Measurements from ENCODE around the gene HEPN1. TPM values are rescaled to one million over a fixed set of nuclear protein-coding genes. Genes with fewer than 3 reads are reported as not detected.

HEPN1 gene
- total RNA-seq, 2 experiments from 2014 or later, result not detected

- Mint-ChIP-seq H3K4me3 (no peak within 1 kb of the TSS), H3K27ac (no peak within 1 kb of the TSS), H3K4me1 (peaks cover 2% of the 10 kb centered on the region), H3K36me3 (no peaks in the 10 kb centered on the region), H3K27me3 (peaks cover 45% of the 10 kb centered on the region), H3K9me3 (ENCODE audit: low read depth) (no peaks in the 10 kb centered on the region)
- DNase-seq (no peak), ATAC-seq (no peak)
- CTCF ChIA-PET, result interaction anchor here (0.6 to 0.9 kb wide), 2 partner anchors 151 to 729 kb away, joined by 3 read pairs; no protein-coding TSS in a partner anchor
These were observed 21.3 kb upstream of the HEPN1 start, which contains the start of gene ROBO4 for GRCh38 chr11:124897674-124898262. Gene ROBO4, minus strand, starts transcription at chr11:124897865. Its CDS starts 70 bp downstream, at chr11:124897795.

- H3K27ac Mint-ChIP-seq, result no peak overlapping the region
- H3K36me3 Mint-ChIP-seq, result no peaks in the 10 kb centered on the region
- peaks cover 2% of the 10 kb centered on the region for H3K4me1 Mint-ChIP-seq
- CTCF ChIA-PET, result interaction anchor here (0.9 kb wide), 1 partner anchor 152 kb away, joined by 3 read pairs; no protein-coding TSS in a partner anchor
- H3K9me3 Mint-ChIP-seq (ENCODE audit: low read depth), result no peaks in the 10 kb centered on the region
- DNase-seq (no peak), ATAC-seq (no peak)
- H3K4me3 Mint-ChIP-seq, result no peak overlapping the region
- peaks cover 44% of the 10 kb centered on the region for H3K27me3 Mint-ChIP-seq
These were observed 20.8 kb upstream of the HEPN1 start for GRCh38 chr11:124898263-124898680.

DNA sequence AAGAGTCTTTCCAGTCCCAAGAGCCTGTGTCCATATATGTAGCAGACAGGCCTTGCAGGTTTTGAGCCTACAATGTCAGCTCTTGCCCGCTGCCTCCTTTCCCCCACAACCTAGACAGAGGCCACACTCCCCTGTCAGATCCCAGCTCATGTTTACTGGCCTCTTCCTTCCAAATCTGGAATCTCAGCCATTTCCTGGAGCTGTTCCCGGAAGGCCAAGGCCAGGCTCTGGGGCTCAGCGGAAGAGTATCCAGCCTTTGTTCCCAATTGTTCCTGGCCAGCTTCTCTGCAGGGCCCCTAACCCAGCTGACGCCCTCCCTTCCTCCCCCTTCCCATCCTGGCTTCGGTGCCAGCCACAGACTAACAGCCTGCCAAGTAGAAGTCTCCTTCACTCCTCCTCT is 20.3 kb upstream of the HEPN1 start:
- DNase-seq (no peak), ATAC-seq (no peak)
- H3K36me3 Mint-ChIP-seq, result no peaks in the 10 kb centered on the region
- CTCF ChIA-PET, result interaction anchor here (0.9 kb wide), 1 partner anchor 152 kb away, joined by 3 read pairs; no protein-coding TSS in a partner anchor
- no peaks in the 10 kb centered on the region for H3K9me3 Mint-ChIP-seq (ENCODE audit: low read depth)
- peaks cover 46% of the 10 kb centered on the region for H3K27me3 Mint-ChIP-seq
- H3K4me1 Mint-ChIP-seq, result peaks cover 2% of the 10 kb centered on the region
- H3K27ac Mint-ChIP-seq, result no peak overlapping the region
- no peak overlapping the region for H3K4me3 Mint-ChIP-seq

DNA sequence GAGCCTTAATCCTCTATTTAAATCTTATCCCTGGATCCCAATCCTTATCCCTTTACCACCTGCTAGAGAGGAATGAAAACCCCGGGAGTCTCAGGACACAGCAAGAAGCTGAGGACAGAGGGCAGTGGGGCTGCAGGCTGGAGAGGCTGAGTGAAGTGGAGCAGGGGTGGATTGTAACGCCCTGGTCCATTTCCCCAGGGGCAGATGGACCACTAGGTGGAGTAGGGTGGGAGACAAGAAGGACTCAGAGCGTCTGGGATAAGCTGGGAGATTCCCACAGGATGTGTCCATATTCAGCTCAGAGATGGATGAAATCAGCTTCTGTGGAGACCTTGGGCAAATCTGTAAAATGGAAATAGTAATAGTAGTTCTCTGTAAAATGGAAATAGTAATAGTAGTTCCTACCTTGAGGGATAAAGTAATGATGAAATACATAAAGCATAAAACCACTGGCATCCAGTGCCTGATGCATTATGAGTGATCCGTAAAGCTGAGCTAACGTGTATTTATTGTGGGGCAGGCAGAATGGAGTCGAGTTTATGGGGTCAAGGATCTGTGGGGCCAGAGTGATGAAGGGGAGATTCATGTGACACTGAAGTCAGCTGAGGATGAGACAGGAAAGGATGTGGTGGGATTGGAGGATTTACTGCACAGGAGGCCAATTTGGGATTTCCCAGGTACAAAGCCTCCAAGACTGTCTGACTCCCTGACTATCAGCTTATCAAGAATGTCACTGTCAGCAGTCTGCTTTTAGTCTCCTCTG is 19.5 kb upstream of the HEPN1 start:
- H3K27ac Mint-ChIP-seq, result no peak overlapping the region
- DNase-seq (no peak), ATAC-seq (no peak)
- H3K36me3 Mint-ChIP-seq, result no peaks in the 10 kb centered on the region
- peaks cover 51% of the 10 kb centered on the region for H3K27me3 Mint-ChIP-seq
- CTCF ChIA-PET, result interaction anchor here (1.3 kb wide), 1 partner anchor 23 kb away, joined by 4 read pairs; no protein-coding TSS in a partner anchor
- peaks cover 2% of the 10 kb centered on the region for H3K4me1 Mint-ChIP-seq
- no peak overlapping the region for H3K4me3 Mint-ChIP-seq
- no peaks in the 10 kb centered on the region for H3K9me3 Mint-ChIP-seq (ENCODE audit: low read depth)

DNA sequence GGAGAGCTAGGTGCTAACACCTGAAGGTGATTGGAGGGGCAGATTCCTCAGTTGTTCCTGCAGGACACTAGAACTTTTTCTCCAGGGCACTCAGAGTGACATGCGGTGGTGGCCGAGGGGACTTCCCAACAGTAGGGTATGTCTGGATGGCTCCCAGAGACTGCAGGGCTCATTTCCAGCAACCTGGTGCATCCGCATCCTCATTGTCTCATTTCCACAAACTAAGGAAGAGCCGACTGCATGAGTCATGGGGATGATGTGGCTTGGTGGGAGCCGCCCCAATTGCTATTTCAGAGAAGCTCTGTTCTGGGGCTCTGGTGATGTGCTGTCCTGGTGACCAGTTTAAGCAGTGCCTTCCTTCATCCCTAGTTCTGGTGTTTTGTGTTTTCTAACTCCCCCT is 18.6 kb upstream of the HEPN1 start:
- no peaks in the 10 kb centered on the region for H3K9me3 Mint-ChIP-seq (ENCODE audit: low read depth)
- peaks cover 2% of the 10 kb centered on the region for H3K4me1 Mint-ChIP-seq
- CTCF ChIA-PET, result interaction anchor here (1.3 kb wide), 1 partner anchor 24 kb away, joined by 4 read pairs; no protein-coding TSS in a partner anchor
- DNase-seq (no peak), ATAC-seq (no peak)
- no peak overlapping the region for H3K4me3 Mint-ChIP-seq
- H3K36me3 Mint-ChIP-seq, result no peaks in the 10 kb centered on the region
- H3K27ac Mint-ChIP-seq, result no peak overlapping the region
- peaks cover 52% of the 10 kb centered on the region for H3K27me3 Mint-ChIP-seq

- ATAC-seq (no peak), DNase-seq (no peak)
- H3K4me1 Mint-ChIP-seq, result no peaks in the 10 kb centered on the region
- H3K36me3 Mint-ChIP-seq, result no peaks in the 10 kb centered on the region
- H3K27ac Mint-ChIP-seq, result no peak overlapping the region
- no peaks in the 10 kb centered on the region for H3K9me3 Mint-ChIP-seq (ENCODE audit: low read depth)
- CTCF ChIA-PET, result interaction anchor here (1.3 kb wide), 1 partner anchor 66 kb away, joined by 4 read pairs; no protein-coding TSS in a partner anchor
- peaks cover 55% of the 10 kb centered on the region for H3K27me3 Mint-ChIP-seq
- H3K4me3 Mint-ChIP-seq, result no peak overlapping the region
These were observed 16.4 kb upstream of the HEPN1 start for GRCh38 chr11:124902616-124903015.

DNA sequence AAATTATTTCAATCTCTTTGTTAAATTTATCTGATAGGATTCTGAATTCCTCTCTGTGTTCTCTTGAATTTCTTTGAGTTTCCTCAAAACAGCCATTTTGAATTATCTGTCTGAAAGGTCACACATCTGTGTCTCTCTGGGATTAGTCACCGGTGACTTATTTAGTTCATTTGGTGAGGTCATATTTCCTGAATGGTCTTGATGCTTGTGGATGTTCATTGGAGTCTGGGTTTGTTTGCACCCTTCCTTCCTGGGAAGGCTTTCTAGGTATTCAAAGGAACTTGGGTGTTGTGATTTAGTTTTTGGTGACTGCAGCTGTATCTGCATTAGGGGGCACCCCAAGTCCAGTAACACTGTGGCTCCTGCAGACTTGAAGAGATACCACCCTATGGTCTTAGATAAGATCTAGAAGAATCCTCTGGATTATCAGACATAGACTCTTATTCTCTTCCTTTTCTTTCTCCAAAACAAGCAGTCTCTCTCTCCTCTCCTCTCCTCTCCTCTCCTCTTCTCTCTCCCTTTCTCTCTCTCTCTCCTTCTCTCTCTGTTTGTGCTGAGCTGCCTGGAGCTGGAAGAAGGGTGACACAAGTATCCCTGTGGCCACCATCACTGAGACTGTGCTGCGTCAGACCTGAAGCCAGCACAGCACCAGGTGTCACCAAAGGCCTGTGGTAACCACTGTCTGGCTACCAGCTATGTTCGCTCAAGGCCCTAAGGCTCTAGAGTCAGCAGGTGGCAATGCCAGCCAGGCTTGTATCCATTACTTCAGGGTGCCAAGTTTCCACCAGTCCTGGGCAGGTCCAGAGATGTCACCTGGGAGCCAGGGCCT is 3.3 kb upstream of the HEPN1 start:
- Mint-ChIP-seq H3K36me3 (no peaks in the 10 kb centered on the region), H3K4me3 (no peak overlapping the region), H3K27ac (no peak overlapping the region), H3K9me3 (ENCODE audit: low read depth) (no peaks in the 10 kb centered on the region), H3K27me3 (peaks cover 10% of the 10 kb centered on the region), H3K4me1 (peaks cover 4% of the 10 kb centered on the region)
- CTCF ChIA-PET, result interaction anchor here (1.6 kb wide), 1 partner anchor 209 kb away, joined by 7 read pairs; no protein-coding TSS in a partner anchor
- DNase-seq, result no peak
- ATAC-seq, result no peak

GRCh38 chr11:124916370-124916710 is 2.7 kb upstream of the HEPN1 start:
- Mint-ChIP-seq H3K27ac (no peak overlapping the region), H3K4me3 (no peak overlapping the region), H3K9me3 (ENCODE audit: low read depth) (no peaks in the 10 kb centered on the region), H3K36me3 (no peaks in the 10 kb centered on the region), H3K27me3 (peaks cover 10% of the 10 kb centered on the region), H3K4me1 (peaks cover 5% of the 10 kb centered on the region)
- DNase-seq (no peak), ATAC-seq (no peak)
- CTCF ChIA-PET, result interaction anchor here (1.2 to 1.6 kb wide), 2 partner anchors 13 to 208 kb away, joined by 3 to 7 read pairs; no protein-coding TSS in a partner anchor

- Mint-ChIP-seq H3K27ac (no peak overlapping the region), H3K27me3 (peaks cover 14% of the 10 kb centered on the region), H3K9me3 (ENCODE audit: low read depth) (no peaks in the 10 kb centered on the region), H3K4me3 (no peak overlapping the region), H3K36me3 (no peaks in the 10 kb centered on the region), H3K4me1 (peaks cover 6% of the 10 kb centered on the region)
- CTCF ChIA-PET, result interaction anchor here (1.2 to 1.6 kb wide), 2 partner anchors 14 to 207 kb away, joined by 3 to 7 read pairs; no protein-coding TSS in a partner anchor
- no peak for DNase-seq
- ATAC-seq, result no peak
These were observed 1.9 kb upstream of the HEPN1 start for GRCh38 chr11:124917115-124917637.

GRCh38 chr11:124919898-124920297 is 848 bp downstream of the HEPN1 start:
- DNase-seq, result no peak
- no peak overlapping the region for H3K27ac Mint-ChIP-seq
- H3K4me3 Mint-ChIP-seq, result no peak overlapping the region
- H3K9me3 Mint-ChIP-seq (ENCODE audit: low read depth), result no peaks in the 10 kb centered on the region
- ATAC-seq, result no peak
- peaks cover 13% of the 10 kb centered on the region for H3K27me3 Mint-ChIP-seq
- no peaks in the 10 kb centered on the region for H3K36me3 Mint-ChIP-seq
- CTCF ChIA-PET, result interaction anchor here (1.1 to 2.6 kb wide), 6 partner anchors 30 to 192 kb away, joined by 3 to 6 read pairs (median 4); partner anchors contain the start of genes CCDC15, ROBO3 and TMEM218
- peaks cover 14% of the 10 kb centered on the region for H3K4me1 Mint-ChIP-seq

- ATAC-seq, result no peak
- Mint-ChIP-seq H3K27ac (no peak overlapping the region), H3K36me3 (no peaks in the 10 kb centered on the region), H3K27me3 (peaks cover 11% of the 10 kb centered on the region), H3K4me3 (no peak overlapping the region), H3K4me1 (peaks cover 14% of the 10 kb centered on the region), H3K9me3 (ENCODE audit: low read depth) (no peaks in the 10 kb centered on the region)
- CTCF ChIA-PET, result interaction anchor here (1.1 to 2.6 kb wide), 6 partner anchors 30 to 191 kb away, joined by 3 to 6 read pairs (median 4); partner anchors contain the start of genes CCDC15, ROBO3 and TMEM218
- no peak for DNase-seq
These were observed 1.3 kb downstream of the HEPN1 start for GRCh38 chr11:124920356-124920755.

DNA sequence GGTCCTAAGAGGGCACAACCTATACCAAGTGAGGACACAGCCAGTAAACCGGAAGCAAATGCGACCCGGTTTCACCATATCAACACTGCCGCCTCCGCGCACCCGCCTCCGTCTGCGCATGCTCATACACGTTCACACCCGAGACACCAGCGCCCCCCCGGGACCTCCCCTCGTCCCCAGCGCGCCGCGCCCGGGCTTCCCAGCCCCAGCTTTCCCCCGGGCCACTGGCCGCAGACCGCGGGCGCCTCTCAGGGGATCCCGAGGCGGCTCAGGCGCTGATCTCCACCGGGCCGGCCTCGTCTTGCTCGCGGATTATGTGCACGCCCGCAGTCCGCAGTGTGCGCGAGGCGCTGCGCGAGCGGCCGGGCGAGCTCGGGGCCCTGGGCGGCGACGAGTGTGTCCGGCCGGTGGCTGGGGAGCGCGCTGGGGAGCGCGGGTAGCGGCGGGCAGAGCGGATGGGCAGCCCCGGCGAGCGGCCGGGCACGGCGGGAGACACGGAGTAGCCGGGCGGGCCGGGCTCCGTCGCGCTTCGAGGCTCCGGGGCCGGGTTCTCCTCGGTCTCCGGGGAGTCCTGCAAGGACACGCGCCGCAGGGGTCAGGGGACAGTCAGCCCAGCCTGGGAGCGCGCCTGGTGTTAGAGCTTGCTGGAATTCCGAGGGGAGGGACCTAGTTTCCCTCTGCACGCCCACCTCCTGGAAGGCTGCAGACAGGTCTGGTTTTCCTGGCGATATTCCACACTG is 2.0 kb downstream of the HEPN1 start:
- Mint-ChIP-seq H3K4me1 (peaks cover 12% of the 10 kb centered on the region), H3K36me3 (no peaks in the 10 kb centered on the region), H3K9me3 (ENCODE audit: low read depth) (no peaks in the 10 kb centered on the region), H3K4me3 (no peak overlapping the region), H3K27ac (no peak overlapping the region), H3K27me3 (peaks cover 8% of the 10 kb centered on the region)
- peak; percentile 89 for ATAC-seq
- DNase-seq, result peak; percentile 87
- CTCF ChIA-PET, result interaction anchor here (1.1 to 2.6 kb wide), 6 partner anchors 29 to 190 kb away, joined by 3 to 6 read pairs (median 4); partner anchors contain the start of genes CCDC15, ROBO3 and TMEM218

Measured in activated CD8-positive, alpha-beta memory T cell treated with anti-CD3 and anti-CD28 coated beads, Interleukin-2, amount 10 ng/mL, durations not matched to agents 7 days and 5 days (primary cell).